Measurements from ENCODE around the gene ADAM8. TPM values are rescaled to one million over a fixed set of nuclear protein-coding genes. Genes with fewer than 3 reads are reported as not detected.

The ADAM8 gene
- total RNA-seq, 4 donors from 2014 or later, result 5.1 to 7.6 (median 5.9) TPM; not detected in 1

DNA sequence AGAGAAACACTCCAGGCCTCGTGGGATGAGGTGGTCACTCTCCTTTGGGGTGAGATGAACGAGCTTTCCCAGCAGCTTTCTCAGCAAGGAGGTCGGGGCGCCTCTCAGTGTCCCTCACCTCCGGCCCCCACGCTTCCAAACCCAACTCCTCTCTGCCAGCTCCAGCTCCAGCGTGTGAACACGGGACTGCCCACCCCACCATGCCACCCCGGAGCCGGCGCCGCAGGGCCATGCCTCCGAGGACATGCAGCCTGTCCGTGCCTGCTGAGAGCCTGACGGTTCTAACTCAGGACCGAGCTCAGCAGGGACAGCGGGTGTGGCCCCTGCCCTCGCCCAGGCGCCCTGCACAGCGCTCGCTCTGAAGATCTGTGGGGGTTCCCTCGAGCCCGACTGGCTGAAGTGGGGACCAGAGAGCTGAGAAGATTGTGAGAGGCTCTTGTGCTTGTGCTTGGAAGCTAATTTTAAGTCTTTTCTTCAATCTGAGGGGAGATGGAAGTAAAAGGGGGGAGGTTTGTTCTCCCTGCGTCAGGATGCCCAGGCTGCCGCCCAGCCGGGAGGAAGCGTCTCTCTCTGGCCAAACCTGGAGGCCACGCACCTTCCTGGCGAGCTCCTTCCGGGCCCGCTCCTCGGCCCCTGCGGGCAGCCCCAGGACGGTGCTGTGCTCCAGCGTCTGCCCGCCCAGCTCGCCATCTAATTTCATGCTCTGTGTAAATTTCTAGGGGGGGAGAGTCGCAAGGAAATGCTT lies 5.1 kb upstream of the ADAM8 start:
- no peaks in the 10 kb centered on the region for H3K27me3 ChIP-seq
- no peaks in the 10 kb centered on the region for H3K9me3 ChIP-seq
- H3K36me3 ChIP-seq, result no peaks in the 10 kb centered on the region
- H3K4me1 ChIP-seq, result peaks cover 0 to 3% of the 10 kb centered on the region in 2 donors
- no peak for TF ChIP-seq POLR2A (IDR thresholded peaks at IDR 0.05)
- TF ChIP-seq, protein P1, sequence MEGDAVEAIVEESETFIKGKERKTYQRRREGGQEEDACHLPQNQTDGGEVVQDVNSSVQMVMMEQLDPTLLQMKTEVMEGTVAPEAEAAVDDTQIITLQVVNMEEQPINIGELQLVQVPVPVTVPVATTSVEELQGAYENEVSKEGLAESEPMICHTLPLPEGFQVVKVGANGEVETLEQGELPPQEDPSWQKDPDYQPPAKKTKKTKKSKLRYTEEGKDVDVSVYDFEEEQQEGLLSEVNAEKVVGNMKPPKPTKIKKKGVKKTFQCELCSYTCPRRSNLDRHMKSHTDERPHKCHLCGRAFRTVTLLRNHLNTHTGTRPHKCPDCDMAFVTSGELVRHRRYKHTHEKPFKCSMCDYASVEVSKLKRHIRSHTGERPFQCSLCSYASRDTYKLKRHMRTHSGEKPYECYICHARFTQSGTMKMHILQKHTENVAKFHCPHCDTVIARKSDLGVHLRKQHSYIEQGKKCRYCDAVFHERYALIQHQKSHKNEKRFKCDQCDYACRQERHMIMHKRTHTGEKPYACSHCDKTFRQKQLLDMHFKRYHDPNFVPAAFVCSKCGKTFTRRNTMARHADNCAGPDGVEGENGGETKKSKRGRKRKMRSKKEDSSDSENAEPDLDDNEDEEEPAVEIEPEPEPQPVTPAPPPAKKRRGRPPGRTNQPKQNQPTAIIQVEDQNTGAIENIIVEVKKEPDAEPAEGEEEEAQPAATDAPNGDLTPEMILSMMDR (IDR thresholded peaks at IDR 0.05), result no peak
- no peak overlapping the region for H3K27ac ChIP-seq
- intact Hi-C loops (cut with DNase I; ENCODE audit: low total_unique reads), result no loop called here
- no peak for DNase-seq
- no peak overlapping the region for H3K4me3 ChIP-seq

GRCh38 chr10:133281084-133281483 lies 4.4 kb upstream of the ADAM8 start:
- Histone ChIP-seq H3K4me3 (no peak overlapping the region), H3K9me3 (no peaks in the 10 kb centered on the region), H3K4me1 (peaks cover 0 to 7% of the 10 kb centered on the region in 2 donors), H3K27me3 (no peaks in the 10 kb centered on the region), H3K36me3 (no peaks in the 10 kb centered on the region), H3K27ac (no peak overlapping the region)
- intact Hi-C loops (cut with DNase I; ENCODE audit: low total_unique reads), result no loop called here
- DNase-seq, result no peak
- TF ChIP-seq POLR2A (IDR thresholded peaks at IDR 0.05), result no peak
- TF ChIP-seq, protein P1 (IDR thresholded peaks at IDR 0.05), result no peak

DNA sequence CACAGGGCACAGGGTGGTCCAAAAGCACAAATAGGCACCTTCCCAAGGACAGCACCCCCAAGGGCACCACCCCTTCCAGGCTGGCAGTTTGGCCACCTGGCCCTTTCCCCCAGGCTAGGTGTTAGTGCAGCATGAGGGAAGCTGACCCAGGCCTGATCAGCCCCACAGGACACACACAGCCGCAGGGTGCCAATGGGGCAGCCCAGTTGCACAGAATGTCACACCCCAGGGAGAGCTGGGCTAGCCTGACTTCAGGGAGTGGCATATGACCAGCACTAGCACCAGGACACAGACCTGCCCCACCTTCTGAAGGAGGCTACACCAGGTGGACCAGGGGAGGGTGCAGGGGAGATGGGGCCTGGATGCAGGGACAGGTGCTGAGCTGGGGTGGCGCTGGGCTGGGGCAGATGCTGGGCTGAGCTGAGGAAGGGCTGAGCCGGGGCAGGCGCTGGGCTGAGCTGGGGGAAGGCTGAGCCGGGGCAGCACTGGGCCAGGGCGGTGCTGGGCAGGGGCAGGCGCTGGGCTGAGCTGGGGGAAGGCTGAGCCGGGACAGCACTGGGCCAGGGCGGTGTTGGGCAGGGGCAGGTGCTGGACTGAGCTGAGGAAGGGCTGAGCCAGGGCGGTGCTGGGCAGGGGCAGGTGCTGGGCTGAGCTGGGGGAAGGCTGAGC lies 3.9 kb upstream of the ADAM8 start:
- no peak for DNase-seq
- Histone ChIP-seq H3K4me1 (peaks cover 0 to 7% of the 10 kb centered on the region in 2 donors), H3K27me3 (no peaks in the 10 kb centered on the region), H3K4me3 (no peak overlapping the region), H3K36me3 (no peaks in the 10 kb centered on the region), H3K27ac (no peak overlapping the region), H3K9me3 (no peaks in the 10 kb centered on the region)
- no peak for TF ChIP-seq POLR2A (IDR thresholded peaks at IDR 0.05)
- TF ChIP-seq, protein P1 (IDR thresholded peaks at IDR 0.05), result no peak
- intact Hi-C loops (cut with DNase I; ENCODE audit: low total_unique reads), result no loop called here

- Histone ChIP-seq H3K27me3 (no peaks in the 10 kb centered on the region), H3K4me1 (peaks cover 0 to 7% of the 10 kb centered on the region in 2 donors), H3K4me3 (no peak overlapping the region), H3K36me3 (no peaks in the 10 kb centered on the region), H3K9me3 (no peaks in the 10 kb centered on the region), H3K27ac (no peak overlapping the region)
- no peak for DNase-seq
- intact Hi-C loops (cut with DNase I; ENCODE audit: low total_unique reads), result no loop called here
- TF ChIP-seq, protein P1 (IDR thresholded peaks at IDR 0.05), result no peak
- no peak for TF ChIP-seq POLR2A (IDR thresholded peaks at IDR 0.05)
Measured at GRCh38 chr10:133279326-133280226, 2.9 kb upstream of the ADAM8 start.
